ENCODE measurements around the gene LMF1. TPM values are rescaled to one million over a fixed set of nuclear protein-coding genes. Genes with fewer than 3 reads are reported as not detected.
A peak's percentile ranks its signal among the peaks of the same experiment; 100 is the strongest.

LMF1 gene
- total and polyA plus RNA-seq, 2 donors (not counting 1 experiment from before 2014, with no cell fraction given), result 36.4 to 63.2 TPM

DNA sequence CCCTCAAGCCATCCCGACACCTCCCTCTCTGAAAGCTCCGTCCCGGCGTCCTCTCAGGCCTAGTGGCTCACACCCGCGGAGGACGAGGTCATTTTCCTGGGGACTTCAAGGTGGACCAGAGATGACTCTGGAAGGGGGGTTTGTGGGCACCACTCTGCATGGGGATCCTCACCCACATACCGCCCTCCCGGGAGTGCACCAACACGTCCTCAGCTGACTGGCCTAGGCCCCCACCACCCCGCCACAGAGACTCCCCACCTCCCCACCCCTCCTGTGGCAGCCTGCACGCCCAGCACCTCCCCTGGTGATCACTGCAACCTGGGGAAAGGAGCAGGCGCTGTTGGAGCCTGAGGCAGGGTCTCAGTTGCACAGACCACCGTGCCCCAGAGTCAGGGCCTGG lies 8.4 kb upstream of the LMF1 start:
- Histone ChIP-seq H3K9me3 (ENCODE audit: control extremely low read depth in 1 of 3, control insufficient read depth in 2 of 3, insufficient read depth in 1 of 3, low read length in 2 of 3) (peaks cover 0 to 8% (median 0%) of the 10 kb centered on the region in 3 donors), H3K4me2 (replicated peaks; ENCODE audit: low read depth, low read length, poor library complexity, severe bottlenecking) (no peak overlapping the region), H2AFZ (ENCODE audit: insufficient read depth, low read depth, low read length, poor library complexity, severe bottlenecking) (no peak overlapping the region), H4K20me1 (ENCODE audit: control insufficient read depth, insufficient read depth, low read length, poor library complexity, severe bottlenecking) (no peaks in the 10 kb centered on the region), H3K4me3 (ENCODE audit: control extremely low read depth in 1 of 5, extremely low read depth in 1 of 5, insufficient read depth in 1 of 5, low read depth in 2 of 5, low read length in 4 of 5) (no peak overlapping the region), H3K4me1 (ENCODE audit: control insufficient read depth in 2 of 2, insufficient read depth in 2 of 2, low read length in 2 of 2) (peaks cover 15 to 22% of the 10 kb centered on the region in 2 donors), H3K79me2 (ENCODE audit: control insufficient read depth, insufficient read depth, low read length) (no peaks in the 10 kb centered on the region), H3K9ac (ENCODE audit: low read length) (no peak overlapping the region), H3K27me3 (replicated peaks in 1 of 4; ENCODE audit: control extremely low read depth in 1 of 4, control insufficient read depth in 3 of 4, insufficient read depth in 4 of 4, low read length in 3 of 4) (peaks cover 0 to 55% (median 16%) of the 10 kb centered on the region in 4 experiments), H3K27ac (ENCODE audit: low read length in 2 of 2) (no peak overlapping the region), H3K36me3 (replicated peaks in 1 of 2; ENCODE audit: control extremely low read depth in 1 of 2, control insufficient read depth in 1 of 2, extremely low read depth in 1 of 2, insufficient read depth in 2 of 2, low read length in 1 of 2) (no peaks in the 10 kb centered on the region)
- H3K4me1 Mint-ChIP-seq, result no peaks in the 10 kb centered on the region
- peak overlapping the region; percentile 16 for H3K4me3 Mint-ChIP-seq
- ChIA-PET POLR2A (no interaction called here), CTCF (no interaction called here)
- intact Hi-C loops (cut with micrococcal nuclease), result no loop called here
- DNase-seq (no peak), ATAC-seq (ENCODE audit: low read depth) (no peak)
- TF ChIP-seq, protein P1, sequence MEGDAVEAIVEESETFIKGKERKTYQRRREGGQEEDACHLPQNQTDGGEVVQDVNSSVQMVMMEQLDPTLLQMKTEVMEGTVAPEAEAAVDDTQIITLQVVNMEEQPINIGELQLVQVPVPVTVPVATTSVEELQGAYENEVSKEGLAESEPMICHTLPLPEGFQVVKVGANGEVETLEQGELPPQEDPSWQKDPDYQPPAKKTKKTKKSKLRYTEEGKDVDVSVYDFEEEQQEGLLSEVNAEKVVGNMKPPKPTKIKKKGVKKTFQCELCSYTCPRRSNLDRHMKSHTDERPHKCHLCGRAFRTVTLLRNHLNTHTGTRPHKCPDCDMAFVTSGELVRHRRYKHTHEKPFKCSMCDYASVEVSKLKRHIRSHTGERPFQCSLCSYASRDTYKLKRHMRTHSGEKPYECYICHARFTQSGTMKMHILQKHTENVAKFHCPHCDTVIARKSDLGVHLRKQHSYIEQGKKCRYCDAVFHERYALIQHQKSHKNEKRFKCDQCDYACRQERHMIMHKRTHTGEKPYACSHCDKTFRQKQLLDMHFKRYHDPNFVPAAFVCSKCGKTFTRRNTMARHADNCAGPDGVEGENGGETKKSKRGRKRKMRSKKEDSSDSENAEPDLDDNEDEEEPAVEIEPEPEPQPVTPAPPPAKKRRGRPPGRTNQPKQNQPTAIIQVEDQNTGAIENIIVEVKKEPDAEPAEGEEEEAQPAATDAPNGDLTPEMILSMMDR (IDR thresholded peaks at IDR 0.05), result no peak
- TF ChIP-seq EZH2 (IDR thresholded peaks at IDR 0.05; ENCODE audit: borderline replicate concordance, insufficient read depth, low read depth, low read length, poor library complexity, severe bottlenecking), result no peak
- peaks cover 13% of the 10 kb centered on the region for H3K27me3 Mint-ChIP-seq
- H3K9me3 Mint-ChIP-seq (ENCODE audit: insufficient read depth), result no peaks in the 10 kb centered on the region
- 79% methylated on average over 6 of the region's 14 CpGs for WGBS (ENCODE audit: insufficient coverage)
- H3K27ac Mint-ChIP-seq, result no peak overlapping the region

GRCh38 chr16:978403-978802 lies 7.6 kb upstream of the LMF1 start:
- POLR2A ChIA-PET, result no interaction called here
- no peaks in the 10 kb centered on the region for H3K4me1 Mint-ChIP-seq

More at GRCh38 chr16:978403-978802, 7.6 kb upstream of the LMF1 start:
- TF ChIP-seq EZH2 (IDR thresholded peaks at IDR 0.05; ENCODE audit: borderline replicate concordance, insufficient read depth, low read depth, low read length, poor library complexity, severe bottlenecking), result no peak
- TF ChIP-seq, protein P1 (IDR thresholded peaks at IDR 0.05), result no peak
- H3K4me2 ChIP-seq (replicated peaks; ENCODE audit: low read depth, low read length, poor library complexity, severe bottlenecking), result no peak overlapping the region
- WGBS (ENCODE audit: insufficient coverage), result 69% methylated on average over 7 of the region's 9 CpGs
- Mint-ChIP-seq H3K9me3 (ENCODE audit: insufficient read depth) (no peaks in the 10 kb centered on the region), H3K27ac (no peak overlapping the region), H3K4me3 (no peak overlapping the region), H3K27me3 (peaks cover 13% of the 10 kb centered on the region)
- peaks cover 15 to 22% of the 10 kb centered on the region in 2 donors for H3K4me1 ChIP-seq (ENCODE audit: control insufficient read depth in 2 of 2, insufficient read depth in 2 of 2, low read length in 2 of 2)
- peaks cover 0 to 8% (median 0%) of the 10 kb centered on the region in 3 donors for H3K9me3 ChIP-seq (ENCODE audit: control extremely low read depth in 1 of 3, control insufficient read depth in 2 of 3, insufficient read depth in 1 of 3, low read length in 2 of 3)
- H2AFZ ChIP-seq (ENCODE audit: insufficient read depth, low read depth, low read length, poor library complexity, severe bottlenecking), result no peak overlapping the region
- H3K27ac ChIP-seq (ENCODE audit: low read length in 2 of 2), result no peak overlapping the region
- H4K20me1 ChIP-seq (ENCODE audit: control insufficient read depth, insufficient read depth, low read length, poor library complexity, severe bottlenecking), result no peaks in the 10 kb centered on the region
- H3K36me3 ChIP-seq (replicated peaks in 1 of 2; ENCODE audit: control extremely low read depth in 1 of 2, control insufficient read depth in 1 of 2, extremely low read depth in 1 of 2, insufficient read depth in 2 of 2, low read length in 1 of 2), result no peaks in the 10 kb centered on the region
- H3K9ac ChIP-seq (ENCODE audit: low read length), result no peak overlapping the region
- intact Hi-C loops (cut with micrococcal nuclease), result no loop called here
- no peak overlapping the region for H3K4me3 ChIP-seq (ENCODE audit: control extremely low read depth in 1 of 5, extremely low read depth in 1 of 5, insufficient read depth in 1 of 5, low read depth in 2 of 5, low read length in 4 of 5)
- DNase-seq, result no peak
- CTCF ChIA-PET, result interaction anchor here (1.0 kb wide), 1 partner anchor 20 kb away, joined by 3 read pairs; no protein-coding TSS in a partner anchor
- no peaks in the 10 kb centered on the region for H3K79me2 ChIP-seq (ENCODE audit: control insufficient read depth, insufficient read depth, low read length)
- peaks cover 0 to 52% (median 15%) of the 10 kb centered on the region in 4 experiments for H3K27me3 ChIP-seq (replicated peaks in 1 of 4; ENCODE audit: control extremely low read depth in 1 of 4, control insufficient read depth in 3 of 4, insufficient read depth in 4 of 4, low read length in 3 of 4)
- no peak for ATAC-seq (ENCODE audit: low read depth)

Measured in B cell (primary cell).